Posterior vena cava (tissue), 2 donors: ENCODE data around the gene CAPN5. TPM values are rescaled to one million over a fixed set of nuclear protein-coding genes. Genes with fewer than 3 reads are reported as not detected.
"Not testable (repeated sequence)": the region's sequence is repeated elsewhere in the genome, so short reads cannot be mapped to it uniquely, and the experiment has no call there.

ENCODE experiments used
- DNase-seq: peaks from one replicate; pipeline ENCODE4 v3.0.0-alpha.2; 2020; ENCODE audit warnings: low spot score
- intact Hi-C, 2 donors: fragments of 100-400 bp; cut with DNase I; formaldehyde crosslinking; loops; one replicate each; pipeline versions ENCODE4 v1.14.1 to v1.14.2; 2022 to 2023
- long read RNA-seq, 2 donors: library from polyadenylated mRNA; unstranded; transcript quantifications; one replicate each; pipeline ENCODE4 v2.0.0, GENCODE V29; 2020 to 2021
- total RNA-seq, 2 donors: library from RNA; stranded (reverse); fragmentation: NEBNext Ultra II Directional; extraction: Animal tissue kit (Norgen Biotek cat#: 25700); gene quantifications; one replicate each; pipeline ENCODE4 v1.2.1, GENCODE V29; 2021
- donor health status: DM: yes; HTN: yes; CAD: no.
- donor health status: DM: yes; HTN: yes; CAD: no.

CAPN5 gene
- 10 to 100 TPM; 14.4 to 23.4 TPM for total RNA-seq
- long read RNA-seq, donor 1, full-length matches to known transcripts: 2 of 5 reads
- long read RNA-seq, donor 1, partial matches to known transcripts: 0 of 5 reads
- long read RNA-seq, donor 1, other reads (novel, unspliced or antisense): 3 of 5 reads
- long read RNA-seq, donor 2, full-length matches to known transcripts: 1 of 3 reads
- long read RNA-seq, donor 2, partial matches to known transcripts: 0 of 3 reads
- long read RNA-seq, donor 2, other reads (novel, unspliced or antisense): 2 of 3 reads

- peak; percentile 98 for DNase-seq
- intact Hi-C loops: no loop called here
These were observed at the start of gene CAPN5 for GRCh38 chr11:77066229-77067042. Gene CAPN5, plus strand, starts transcription at chr11:77066971. Its CDS starts 17,916 bp downstream, at chr11:77084887.

- intact Hi-C loops, DNase-seq: not testable (repeated sequence)
These were observed 48.3 kb upstream of the CAPN5 start for GRCh38 chr11:77018396-77018924.

- intact Hi-C loops: no loop called here
- no peak for DNase-seq
These were observed 46.7 kb upstream of the CAPN5 start for GRCh38 chr11:77019976-77020595.

GRCh38 chr11:77020734-77021133 is 46.0 kb upstream of the CAPN5 start:
- DNase-seq: no peak
- intact Hi-C loops: no loop called here

- no peak for DNase-seq
- intact Hi-C loops: no loop called here
These were observed 42.0 kb upstream of the CAPN5 start for GRCh38 chr11:77024745-77025144.

GRCh38 chr11:77026221-77026620 is 40.5 kb upstream of the CAPN5 start:
- intact Hi-C loops: no loop called here
- no peak for DNase-seq

- no peak for DNase-seq
- intact Hi-C loops: no loop called here
These were observed 40.0 kb upstream of the CAPN5 start for GRCh38 chr11:77026743-77027142.

GRCh38 chr11:77027275-77027674 is 39.5 kb upstream of the CAPN5 start:
- DNase-seq: no peak
- intact Hi-C loops: no loop called here

GRCh38 chr11:77029829-77030228 is 36.9 kb upstream of the CAPN5 start:
- intact Hi-C loops: loop anchor here in 1 of 2 donors (10.0 kb wide), 1 partner anchor 225 kb away; no protein-coding TSS in a partner anchor
- no peak for DNase-seq

- no peak for DNase-seq
- intact Hi-C loops: loop anchor here in 1 of 2 donors (10.0 kb wide), 1 partner anchor 226 kb away; no protein-coding TSS in a partner anchor
These were observed 35.8 kb upstream of the CAPN5 start for GRCh38 chr11:77030834-77031414.

- intact Hi-C loops: loop anchor here in 1 of 2 donors (10.0 kb wide), 1 partner anchor 227 kb away; no protein-coding TSS in a partner anchor
- DNase-seq: no peak
These were observed 35.2 kb upstream of the CAPN5 start for GRCh38 chr11:77031599-77031998.

GRCh38 chr11:77035039-77035438 is 31.7 kb upstream of the CAPN5 start:
- intact Hi-C loops: loop anchor here in 1 of 2 donors (10.0 kb wide), 1 partner anchor 230 kb away; no protein-coding TSS in a partner anchor

GRCh38 chr11:77035580-77035979 is 31.2 kb upstream of the CAPN5 start:
- DNase-seq: no peak
- intact Hi-C loops: loop anchor here in 1 of 2 donors (10.0 kb wide), 1 partner anchor 231 kb away; no protein-coding TSS in a partner anchor

More at GRCh38 chr11:77035039-77035438, 31.7 kb upstream of the CAPN5 start:
- DNase-seq: no peak

GRCh38 chr11:77036398-77036797 is 30.4 kb upstream of the CAPN5 start:
- intact Hi-C loops: loop anchor here in 1 of 2 donors (10.0 kb wide), 1 partner anchor 232 kb away; no protein-coding TSS in a partner anchor
- no peak for DNase-seq

GRCh38 chr11:77037057-77037456 is 29.7 kb upstream of the CAPN5 start:
- intact Hi-C loops: loop anchor here in 1 of 2 donors (10.0 kb wide), 1 partner anchor 232 kb away; no protein-coding TSS in a partner anchor
- no peak for DNase-seq

GRCh38 chr11:77038029-77038824 is 28.5 kb upstream of the CAPN5 start:
- no peak for DNase-seq
- intact Hi-C loops: loop anchor here in 1 of 2 donors (10.0 kb wide), 1 partner anchor 233 kb away; no protein-coding TSS in a partner anchor

- no peak for DNase-seq
- intact Hi-C loops: loop anchor here in 1 of 2 donors (10.0 kb wide), 1 partner anchor 234 kb away; no protein-coding TSS in a partner anchor
These were observed 27.9 kb upstream of the CAPN5 start for GRCh38 chr11:77038825-77039326.
